HEK293T (cell line): Measurements from ENCODE around the gene ZNF549.

ENCODE experiments used
- BHLHE40 ChIP-seq: fragments of 450-650 bp; IDR thresholded peaks from 2 replicates; pipeline ENCODE4 v1.6.1; 2016; ENCODE audit warnings: mild to moderate bottlenecking, moderate library complexity, borderline replicate concordance
- ELF4 ChIP-seq: fragments of 450-650 bp; IDR thresholded peaks from 2 replicates; pipeline ENCODE4 v1.6.1; 2017; ENCODE audit warnings: antibody characterized with exemption
- FOXA1 ChIP-seq: fragments of 450-650 bp; IDR thresholded peaks from 2 replicates; pipeline ENCODE4 v1.6.1; 2016; ENCODE audit warnings: mild to moderate bottlenecking
- LEF1 ChIP-seq: fragments of 450-650 bp; IDR thresholded peaks from 2 replicates; pipeline ENCODE4 v1.6.1; 2017; ENCODE audit warnings: mild to moderate bottlenecking, borderline replicate concordance
- NFRKB ChIP-seq: fragments of 450-650 bp; IDR thresholded peaks from 2 replicates; pipeline ENCODE4 v1.6.1; 2016; ENCODE audit warnings: mild to moderate bottlenecking, moderate library complexity
- SP1 ChIP-seq: fragments of 450-650 bp; IDR thresholded peaks from 2 replicates; pipeline ENCODE4 v1.6.1; 2017
- ZNF384 ChIP-seq: fragments of 450-650 bp; IDR thresholded peaks from 2 replicates; pipeline ENCODE4 v1.6.1; 2016

DNA sequence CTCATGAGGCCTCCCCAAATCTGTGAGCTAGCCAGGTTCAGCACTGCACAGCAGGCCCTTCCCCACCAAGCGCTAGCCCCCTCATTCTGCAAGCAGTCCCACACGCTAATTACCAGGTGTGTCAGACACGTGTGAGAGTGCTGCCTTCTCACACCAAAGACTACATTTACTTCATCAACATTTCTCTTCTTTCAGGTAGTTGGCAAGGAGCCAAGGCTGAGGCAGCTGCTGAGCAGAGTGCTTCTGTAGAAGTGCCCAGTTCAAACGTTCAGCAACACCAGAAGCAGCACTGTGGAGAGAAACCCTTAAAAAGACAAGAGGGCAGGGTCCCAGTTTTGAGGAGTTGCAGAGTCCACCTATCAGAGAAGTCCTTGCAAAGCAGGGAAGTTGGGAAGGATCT, 21.0 kb upstream of the ZNF549 start:
- TF ChIP-seq NFRKB (no peak), BHLHE40 (no peak), ZNF384 (no peak), ELF4 (no peak), LEF1 (no peak), SP1 (no peak), FOXA1 (no peak)
